SK-N-MC (cell line): Measurements from ENCODE around the gene PRF1.

Experiments
- EZH2 ChIP-seq: fragments of 200-600 bp; sonication (generic); IDR thresholded peaks from one replicate; pipeline ENCODE4 v1.6.1; 2017; ENCODE audit warnings: antibody characterized with exemption
- POLR2AphosphoS5 ChIP-seq: IDR thresholded peaks from 2 replicates; pipeline ENCODE4 v1.6.1; 2012; ENCODE audit warnings: mild to moderate bottlenecking, low read depth, low read length, borderline replicate concordance

GRCh38 chr10:70601746-70602145 is 795 bp downstream of the PRF1 start:
- TF ChIP-seq POLR2AphosphoS5 = no peak
- no peak for TF ChIP-seq EZH2
